HG03439 (cell line): ENCODE measurements around the gene SPACA9.

ENCODE experiments used
- ATAC-seq: cut with Tn5 transposase; IDR thresholded peaks from one replicate; pipeline ENCODE4 v1.9.1; 2021; ENCODE audit warnings: mild to moderate bottlenecking, moderate library complexity; ENCODE audit not compliant: unreplicated experiment

The SPACA9 gene

DNA sequence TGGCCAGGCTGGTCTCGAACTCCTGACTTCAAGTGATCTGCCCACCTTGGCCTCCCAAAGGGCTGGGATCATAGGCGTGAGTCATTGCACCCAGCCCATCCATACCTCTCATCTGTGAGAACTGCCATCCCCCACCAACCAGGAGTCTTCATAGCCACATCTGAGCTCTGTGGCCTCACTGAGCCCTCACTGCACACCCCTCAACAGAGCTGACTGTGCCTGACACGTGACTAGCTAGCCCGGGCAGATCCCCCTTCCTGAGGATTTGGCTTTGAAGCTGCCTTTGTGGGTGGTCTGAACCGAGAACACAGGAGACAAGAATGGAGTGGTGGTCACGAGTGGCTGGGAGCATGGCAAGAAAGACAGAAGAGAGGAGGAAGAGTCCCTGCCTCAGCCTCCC is 16.2 kb upstream of the SPACA9 start:
- no peak for ATAC-seq

DNA sequence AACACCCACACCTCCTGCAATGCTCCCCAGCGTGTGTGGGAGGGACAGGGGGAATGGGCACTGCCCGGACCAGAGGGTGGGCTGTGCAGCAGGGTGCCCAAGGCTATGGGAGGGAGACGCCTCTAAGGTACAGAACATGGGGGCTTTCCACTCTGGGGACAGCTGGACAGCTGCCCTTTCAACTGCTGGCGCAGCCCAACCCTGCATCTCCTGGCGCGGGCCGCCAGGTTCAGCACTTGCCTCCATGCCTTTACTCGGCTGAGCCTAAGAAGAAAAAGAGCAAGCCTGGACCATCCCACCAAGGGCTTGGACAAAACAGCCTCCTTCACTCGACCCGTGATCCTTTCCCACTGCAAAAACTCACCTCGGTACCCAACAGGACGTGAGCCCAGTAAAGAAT is 15.6 kb upstream of the SPACA9 start:
- no peak for ATAC-seq

DNA sequence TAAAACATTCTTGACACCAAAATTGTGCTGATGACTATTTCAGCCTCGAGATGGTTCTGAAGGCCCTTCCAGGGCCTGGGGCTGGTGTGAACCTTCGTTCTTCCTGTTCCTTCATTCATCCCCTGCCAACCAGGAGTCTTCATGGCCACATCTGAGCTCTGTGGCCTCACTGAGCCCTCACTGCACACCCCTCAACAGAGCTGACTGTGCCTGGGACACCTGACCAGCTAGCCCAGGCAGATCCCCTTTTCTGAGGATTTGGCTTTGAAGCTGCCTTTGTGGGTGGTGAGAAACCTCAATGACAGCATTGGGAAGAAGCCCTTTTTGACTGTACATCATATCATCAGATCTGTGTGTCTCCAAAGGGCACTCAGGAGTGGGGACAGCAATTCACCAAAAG is 14.4 kb upstream of the SPACA9 start:
- ATAC-seq: no peak

DNA sequence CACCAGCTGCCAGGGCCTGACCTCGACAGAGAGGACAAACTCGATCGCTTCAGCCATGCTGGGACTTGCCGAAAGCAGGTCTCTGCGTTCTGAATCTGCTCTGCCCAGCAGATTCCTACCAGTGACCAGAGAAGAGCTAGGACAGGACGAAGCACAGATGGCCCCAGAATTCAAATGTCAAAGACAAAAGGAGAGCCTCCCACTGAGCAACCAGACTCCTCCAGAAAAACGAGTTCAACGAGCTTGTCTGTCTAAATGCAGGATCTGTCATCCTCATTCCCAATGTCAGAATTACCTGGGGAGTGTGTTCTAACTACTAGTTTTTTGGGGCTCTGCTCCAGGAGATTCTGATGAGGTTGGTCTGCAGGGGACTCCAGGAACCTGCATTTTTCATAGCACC is 14.0 kb upstream of the SPACA9 start:
- no peak for ATAC-seq

DNA sequence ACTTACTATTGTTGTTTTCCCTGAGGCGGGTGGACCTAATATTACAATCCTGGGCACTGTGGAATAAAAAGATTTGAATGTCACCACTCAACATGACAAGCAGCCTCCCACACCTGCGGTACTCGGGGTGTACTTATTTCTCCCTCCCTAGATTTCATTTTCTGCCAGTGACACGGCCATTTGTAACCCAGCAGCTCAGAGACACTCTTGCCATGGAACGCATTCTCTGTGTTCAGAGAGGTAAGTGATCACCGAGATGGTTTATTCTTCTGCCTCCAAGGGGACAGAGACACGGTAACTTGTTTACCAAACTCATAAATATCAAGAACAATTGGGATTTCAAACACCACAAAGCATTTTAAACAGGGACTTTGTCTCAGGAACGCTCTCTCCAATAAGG is 11.8 kb upstream of the SPACA9 start:
- ATAC-seq: no peak

DNA sequence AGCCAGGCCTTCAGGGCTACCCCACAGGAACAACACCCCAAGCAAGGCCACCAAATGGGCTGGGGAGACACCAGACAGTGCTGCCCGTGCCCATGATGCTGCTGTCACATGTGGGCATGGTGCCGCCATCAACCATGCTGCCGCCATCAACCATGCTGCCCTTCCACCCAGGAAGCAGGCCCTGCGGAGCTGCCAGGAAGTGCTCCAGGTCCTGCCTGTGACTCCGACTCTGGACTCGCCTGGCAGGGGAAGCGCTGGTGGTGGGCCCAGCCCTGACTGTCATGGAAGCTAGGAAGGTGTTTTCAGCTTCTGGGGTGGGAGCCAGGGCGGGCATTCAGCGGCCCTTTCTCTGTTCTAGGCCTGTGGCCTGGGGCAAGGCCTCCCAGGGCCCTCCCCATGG is 9.4 kb upstream of the SPACA9 start:
- ATAC-seq: no peak

DNA sequence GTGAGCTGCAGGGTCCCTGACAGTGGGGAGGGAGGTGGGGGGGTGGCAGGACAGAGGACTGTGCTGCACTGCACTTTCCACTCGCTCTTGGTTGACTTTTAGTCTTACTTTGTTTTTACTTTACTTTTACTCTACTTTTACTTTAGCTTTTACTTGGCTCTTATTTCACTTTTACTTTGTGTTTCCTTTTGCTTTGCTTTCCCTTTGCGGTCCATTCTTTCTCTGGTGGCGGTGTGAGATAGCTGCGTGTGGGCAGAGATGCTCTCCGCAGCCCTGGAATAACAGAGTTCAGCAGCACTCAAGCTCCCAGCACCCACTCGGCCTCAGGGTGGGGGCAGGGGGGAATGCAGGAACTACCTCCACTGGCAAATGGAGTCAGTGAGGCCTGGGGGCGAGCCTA is 5.3 kb upstream of the SPACA9 start:
- ATAC-seq: no peak

DNA sequence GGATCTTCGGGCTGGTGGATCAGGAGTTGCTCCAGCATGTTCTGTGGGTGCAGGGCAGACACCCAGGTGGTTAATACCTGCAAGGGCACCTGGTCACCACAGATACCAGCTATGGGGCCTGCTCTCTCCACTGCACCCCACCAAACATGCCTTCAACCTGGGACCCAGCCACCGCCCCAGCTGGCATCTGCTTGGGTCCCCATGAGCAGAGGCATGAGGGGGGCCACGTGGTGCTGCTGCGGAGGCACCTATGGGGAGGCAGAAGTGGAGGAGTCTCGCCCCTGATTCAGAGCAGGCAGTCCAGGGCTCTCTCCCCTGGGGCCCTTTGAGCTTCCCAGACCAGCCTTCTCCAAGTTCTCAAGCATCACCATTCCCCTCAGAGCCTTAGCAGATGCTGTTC is 3.5 kb upstream of the SPACA9 start:
- no peak for ATAC-seq

DNA sequence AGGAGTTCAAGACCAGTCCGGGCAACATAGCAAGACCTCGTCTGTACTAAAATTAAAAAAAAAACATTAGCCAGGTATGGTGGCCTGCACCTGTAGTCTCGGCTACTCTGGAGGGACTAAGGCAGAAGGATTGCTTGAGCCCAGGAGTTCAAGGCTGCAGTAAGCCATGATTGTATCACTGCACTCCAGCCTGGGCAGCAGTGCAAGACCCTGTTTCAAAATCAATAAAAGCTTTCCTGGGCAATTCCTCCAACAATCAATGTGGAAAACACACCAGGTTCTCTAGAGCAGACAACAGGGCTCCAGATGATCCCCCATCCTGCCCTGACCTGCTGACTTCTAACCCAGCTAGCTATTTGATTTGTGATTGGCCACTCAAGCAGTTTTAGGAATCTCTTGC is 1.8 kb upstream of the SPACA9 start:
- ATAC-seq: no peak

DNA sequence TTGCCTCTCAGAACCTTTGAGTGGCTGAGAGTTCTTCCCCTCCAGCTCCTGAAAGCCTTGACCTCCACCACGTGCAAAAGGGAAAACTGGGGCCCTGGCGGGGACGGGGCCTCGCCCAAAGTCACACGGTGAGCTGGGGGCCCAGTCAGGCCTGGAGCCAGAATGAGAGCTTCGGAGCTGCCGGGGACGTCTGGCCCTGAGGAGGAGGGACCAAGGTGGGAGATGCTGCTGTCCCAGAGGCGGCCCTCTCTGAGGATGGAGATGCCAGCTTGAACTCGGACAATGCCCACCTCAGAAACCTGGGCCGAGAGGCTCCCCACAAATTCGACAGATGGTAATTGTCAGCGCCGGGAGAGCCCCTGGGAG is 1.3 kb upstream of the SPACA9 start:
- ATAC-seq: no peak

DNA sequence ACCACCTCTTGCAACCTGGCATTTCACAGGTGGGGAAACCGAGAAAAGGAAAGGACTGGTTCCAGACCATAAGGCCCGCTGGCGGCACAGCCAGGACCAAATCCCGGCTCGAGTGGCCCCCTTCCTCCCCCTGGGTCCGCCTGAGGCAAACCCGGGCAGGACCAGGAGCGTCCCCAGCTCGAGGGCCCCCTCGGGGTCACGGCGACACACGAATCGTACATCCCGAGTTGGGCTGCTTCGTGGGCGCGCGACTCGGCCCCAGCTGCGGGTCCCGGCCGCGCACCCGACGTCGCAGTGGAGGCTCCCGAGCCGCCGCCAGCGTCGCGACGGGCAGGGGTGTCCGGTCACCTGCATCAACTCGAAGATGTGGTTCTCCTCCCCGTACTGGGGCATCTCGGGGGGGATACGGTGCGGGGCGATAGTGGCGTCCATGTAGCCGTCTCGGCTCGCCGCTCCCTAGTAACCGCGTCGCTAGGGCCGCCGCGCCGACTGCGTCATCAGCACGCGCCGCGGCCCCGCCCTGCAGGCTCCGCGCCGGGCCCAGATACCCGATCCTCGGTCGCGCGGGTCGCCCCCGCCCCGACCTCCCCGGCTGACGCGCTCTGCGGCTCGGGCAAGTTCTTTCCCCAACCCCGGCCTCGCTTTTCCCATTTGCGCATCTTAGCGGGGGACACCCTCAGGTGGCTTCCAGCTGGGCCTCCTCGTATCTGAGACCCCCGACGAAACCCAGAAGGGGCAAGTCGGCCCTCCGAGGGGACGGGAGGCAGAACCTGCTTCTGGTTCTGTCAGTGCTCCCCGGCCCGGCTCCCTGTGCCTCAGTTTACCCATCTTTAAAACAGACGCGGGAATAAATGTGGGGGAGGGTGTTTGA is 639 bp upstream of the SPACA9 start, which contains the start of gene AK8:
Gene AK8, minus strand, starts transcription at position 461 of the 871 bp plus-strand sequence. Its CDS starts 29 bp downstream, at position 432.
- peak; percentile 84 for ATAC-seq

DNA sequence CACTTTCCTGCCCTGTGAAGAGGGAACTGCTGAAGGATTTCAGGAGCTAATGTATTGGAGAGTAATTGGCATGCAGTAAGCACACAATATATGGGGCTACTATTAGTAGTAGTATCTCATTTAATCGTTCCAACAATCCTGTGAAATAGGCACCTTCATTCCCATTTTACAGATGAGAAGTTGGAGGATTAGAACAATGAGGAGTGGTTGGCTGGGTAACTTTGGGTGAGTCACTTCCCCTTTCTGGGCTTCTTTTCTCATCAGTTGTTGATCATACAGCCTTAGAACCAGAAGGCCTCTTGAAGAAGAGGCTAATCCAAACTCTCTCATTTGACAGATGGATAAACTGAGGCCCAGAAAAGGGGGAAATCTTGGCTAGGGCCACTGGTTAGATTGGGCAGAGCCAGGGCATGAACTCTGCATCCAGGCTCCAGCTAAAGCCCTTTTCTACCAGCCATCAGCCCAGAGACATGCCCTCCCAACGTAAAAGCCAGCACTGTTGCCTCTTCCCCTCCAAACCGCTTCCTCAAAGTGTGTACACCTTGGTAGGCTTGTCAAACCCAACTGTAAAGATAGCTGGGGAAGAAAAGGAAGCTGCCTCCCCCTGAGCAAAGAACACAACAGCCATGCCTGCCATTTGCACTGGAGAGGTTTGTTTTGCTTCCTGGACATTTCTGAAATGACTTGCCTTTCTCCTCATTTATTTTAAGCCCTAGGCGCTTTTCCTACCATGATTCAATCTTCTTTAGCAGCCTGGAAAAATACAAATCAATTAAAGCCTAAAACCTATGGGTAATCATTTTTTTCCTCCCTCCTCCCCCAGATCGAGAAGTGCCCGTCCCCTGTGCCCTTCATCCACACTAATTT is 992 bp downstream of the SPACA9 start:
- no peak for ATAC-seq

DNA sequence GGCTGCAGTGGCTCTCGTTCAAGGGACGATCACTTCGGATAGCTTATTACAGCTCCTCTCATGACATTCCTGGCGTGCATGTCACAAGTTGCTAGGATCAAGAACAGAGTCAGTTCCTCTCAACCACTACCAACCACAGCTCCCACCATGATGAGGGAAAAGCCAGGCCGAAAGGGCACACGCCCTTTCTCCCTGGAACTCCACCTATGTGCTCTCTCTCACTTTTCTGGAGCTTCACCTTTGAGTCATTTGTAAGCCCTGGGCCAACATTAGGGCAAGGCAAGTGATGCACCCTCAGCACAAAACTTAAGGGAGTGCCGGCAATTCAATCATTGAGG is 1.6 kb downstream of the SPACA9 start:
- no peak for ATAC-seq

DNA sequence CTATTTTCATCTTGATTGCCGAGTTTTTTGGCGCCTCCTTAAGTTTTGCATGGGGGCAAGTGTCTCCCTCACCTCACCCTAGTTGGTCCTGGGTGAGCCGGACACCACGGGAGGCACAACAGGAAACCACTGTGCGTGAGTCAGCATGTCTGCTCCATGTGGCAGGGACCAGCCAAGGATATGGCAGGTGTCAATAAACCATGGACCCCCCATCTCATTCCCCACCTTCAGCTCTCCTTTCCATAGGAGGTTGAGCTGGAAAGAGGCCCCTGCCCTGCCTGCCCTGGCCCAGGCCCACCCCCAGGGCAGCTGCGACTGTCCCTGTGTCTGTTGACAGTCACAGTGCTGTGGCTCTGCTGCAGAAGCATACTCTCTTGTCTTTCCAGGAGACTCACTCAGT is 3.1 kb downstream of the SPACA9 start:
- no peak for ATAC-seq

DNA sequence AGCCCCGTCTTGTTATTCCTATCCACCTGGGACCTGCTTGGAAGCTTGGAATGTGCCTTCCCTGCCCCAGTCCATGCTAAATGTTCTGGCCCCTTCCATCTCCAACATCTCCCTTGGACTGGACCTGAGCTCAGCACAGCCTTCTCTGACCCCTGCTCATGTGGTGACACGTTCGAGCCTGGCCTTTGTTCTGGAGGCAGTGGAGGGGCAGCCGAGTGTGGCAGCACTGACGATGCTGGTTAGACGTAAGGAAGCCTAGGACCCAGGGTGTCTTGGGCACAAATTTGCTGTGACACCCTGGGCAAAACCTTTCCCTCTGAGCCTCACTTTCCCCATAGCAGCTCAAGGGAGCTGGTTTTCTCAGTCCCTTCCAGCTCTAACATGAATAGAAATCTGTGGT is 3.9 kb downstream of the SPACA9 start:
- no peak for ATAC-seq

DNA sequence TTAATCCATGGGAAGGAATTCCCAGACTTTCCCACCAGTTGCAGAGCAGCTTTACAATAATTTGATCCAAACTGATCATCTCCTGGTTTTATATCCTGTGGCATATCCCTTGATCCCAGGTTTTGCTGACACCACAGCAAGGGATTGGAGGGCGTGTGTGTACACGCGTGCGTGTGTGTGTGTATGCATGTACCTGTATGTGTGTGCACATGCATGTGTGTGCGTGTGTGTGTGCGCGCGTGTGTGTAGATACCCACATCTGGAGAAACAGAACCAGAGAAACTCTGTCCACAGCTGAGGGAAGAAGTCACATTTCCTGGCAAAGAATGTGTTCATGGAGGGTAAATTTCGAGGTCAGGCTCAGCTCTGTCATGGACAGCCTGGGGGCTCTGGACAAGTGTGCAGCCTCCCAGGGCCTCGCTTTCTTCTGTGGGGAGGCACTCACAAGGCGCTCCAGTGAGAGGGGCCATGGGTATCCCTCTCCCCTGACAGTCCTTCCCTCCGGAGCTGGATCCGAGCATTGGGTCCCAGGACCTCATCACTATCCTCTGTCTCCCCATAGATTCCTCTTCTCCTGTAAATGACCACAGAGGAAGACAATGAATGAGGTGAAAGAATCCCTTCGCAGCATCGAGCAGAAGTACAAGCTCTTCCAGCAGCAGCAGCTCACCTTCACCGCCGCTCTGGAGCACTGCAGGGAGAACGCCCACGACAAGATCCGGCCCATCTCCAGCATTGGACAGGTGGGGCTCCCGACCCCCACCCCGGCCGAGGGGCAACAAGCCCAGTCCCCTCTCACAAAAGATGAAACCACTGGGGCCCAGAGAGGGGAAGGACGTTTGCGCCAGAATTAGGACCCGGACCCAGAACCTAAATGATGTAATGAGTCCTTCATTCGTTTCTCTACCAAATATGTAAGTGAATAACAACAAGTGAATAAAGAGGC is 4.9 kb downstream of the SPACA9 start:
- no peak for ATAC-seq

DNA sequence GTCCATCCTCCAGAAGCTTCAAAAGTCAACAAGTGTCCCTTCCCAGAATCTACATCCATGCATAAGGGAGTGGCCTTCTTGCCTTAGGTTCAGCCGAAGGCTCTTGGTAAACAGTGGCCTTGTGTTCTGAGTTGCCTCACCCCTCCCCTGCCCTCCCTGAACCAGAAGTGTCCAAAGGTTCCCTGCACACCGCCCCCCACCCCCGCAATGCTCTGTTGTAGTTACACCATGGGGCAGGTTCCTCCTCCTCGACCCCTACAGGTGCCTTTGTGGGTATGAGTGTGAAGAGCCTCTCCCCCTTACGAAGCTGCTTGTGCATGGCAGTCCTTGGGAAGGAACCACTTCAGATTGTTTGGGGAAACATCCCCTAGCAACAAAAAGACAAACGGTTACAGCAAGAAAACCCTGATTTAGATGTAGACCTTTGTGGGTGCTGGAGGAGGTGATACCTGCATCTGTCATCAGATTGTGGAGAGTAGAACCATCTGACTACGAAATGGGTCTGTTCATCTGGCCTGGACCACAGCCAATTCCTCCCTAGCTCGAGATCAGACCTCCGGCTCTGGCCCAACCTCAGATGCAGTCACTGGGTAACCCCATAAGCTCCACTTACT is 7.1 kb downstream of the SPACA9 start:
- no peak for ATAC-seq

DNA sequence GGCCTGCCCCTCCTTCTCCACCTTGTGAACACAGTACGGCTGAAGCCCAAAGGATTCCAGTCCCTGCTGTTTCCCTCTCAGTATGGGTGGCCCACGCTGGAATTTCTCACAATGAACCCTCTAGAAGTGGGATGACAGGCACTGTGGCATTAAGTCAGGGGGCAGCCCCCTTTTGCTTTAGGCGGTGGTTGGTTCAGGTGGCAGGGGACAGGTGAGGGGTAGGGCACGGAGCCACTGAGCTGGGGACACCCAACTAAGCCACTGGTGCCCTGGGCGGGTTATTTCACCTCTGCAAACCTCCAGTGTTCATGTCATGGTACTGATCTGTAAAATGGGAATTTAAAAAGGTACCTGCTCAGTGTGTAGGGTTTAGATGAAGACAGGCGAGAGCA is 7.6 kb downstream of the SPACA9 start:
- ATAC-seq: no peak

DNA sequence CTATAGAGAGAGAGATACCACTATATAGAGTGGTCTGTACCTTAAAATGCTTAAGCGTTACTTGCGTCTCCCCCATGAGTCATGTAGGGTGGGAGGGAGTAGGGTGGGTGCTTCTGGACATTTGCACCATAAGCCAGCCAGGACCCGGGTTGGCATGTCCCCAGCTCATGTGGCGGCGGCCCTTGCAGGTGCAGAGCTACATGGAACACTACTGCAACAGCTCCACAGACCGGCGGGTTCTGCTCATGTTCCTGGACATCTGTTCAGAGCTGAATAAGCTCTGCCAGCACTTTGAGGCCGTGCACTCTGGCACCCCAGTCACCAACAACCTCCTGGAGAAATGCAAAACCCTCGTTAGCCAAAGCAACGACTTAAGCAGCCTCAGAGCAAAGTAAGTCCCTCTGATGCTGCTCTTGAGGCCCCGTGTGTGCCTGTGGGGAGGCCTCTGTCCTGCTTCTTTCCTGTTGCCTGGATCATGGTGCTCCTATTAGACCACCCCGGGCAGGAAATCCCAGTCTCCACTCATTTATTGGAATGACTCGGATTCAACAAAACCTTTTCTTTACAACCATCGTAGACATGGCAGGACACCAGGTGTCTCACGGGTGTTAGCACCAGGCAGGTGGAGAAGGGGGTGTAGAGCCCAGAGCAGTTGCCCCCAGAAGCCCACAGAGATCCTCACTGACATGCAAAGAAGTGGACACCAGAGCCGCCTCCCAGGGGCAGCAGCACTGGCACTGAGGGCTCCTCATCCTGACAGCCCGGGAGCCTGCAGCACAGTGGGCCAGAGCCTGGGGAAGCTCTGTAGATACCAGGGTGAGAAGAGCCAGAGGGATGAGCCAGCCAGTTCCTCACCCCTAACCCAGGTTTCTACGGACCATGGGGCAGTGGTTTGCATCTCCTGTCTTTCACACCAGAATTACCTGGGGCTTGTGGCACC is 8.8 kb downstream of the SPACA9 start:
- no peak for ATAC-seq

DNA sequence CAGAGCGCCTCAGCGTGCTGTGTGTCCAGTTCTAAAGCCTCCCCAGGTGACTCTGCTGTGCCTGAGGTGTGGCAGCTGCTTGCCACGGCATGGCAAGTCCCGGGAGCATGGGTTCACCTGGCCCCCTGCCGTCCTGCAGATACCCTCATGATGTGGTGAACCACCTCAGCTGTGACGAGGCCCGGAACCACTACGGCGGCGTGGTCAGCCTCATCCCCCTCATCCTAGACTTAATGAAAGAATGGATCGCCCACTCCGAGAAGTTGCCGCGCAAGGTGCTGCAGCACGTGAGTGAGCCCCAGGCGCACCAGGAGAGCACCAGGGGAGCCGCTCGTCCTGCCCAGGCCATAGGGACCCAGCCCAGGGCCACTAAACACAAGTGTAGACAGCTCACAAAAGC is 9.5 kb downstream of the SPACA9 start:
- no peak for ATAC-seq
